Endodermal cell (in vitro differentiated cells): ENCODE data around the gene PDZD4. TPM values are rescaled to one million over a fixed set of nuclear protein-coding genes. Genes with fewer than 3 reads are reported as not detected.

ENCODE experiments used
- DNase-seq: peaks from one replicate; pipeline ENCODE4 v3.0.0-alpha.2; 2017
- H3K27ac ChIP-seq: 2 replicates; pipeline ENCODE4 v1.5.1; 2013; ENCODE audit warnings: mild to moderate bottlenecking, low read depth, low read length, moderate library complexity
- H3K27me3 ChIP-seq: 2 replicates; pipeline ENCODE4 v1.6.1; 2013; ENCODE audit warnings: mild to moderate bottlenecking, low read length, moderate library complexity; ENCODE audit not compliant: insufficient read depth, control insufficient read depth, poor library complexity, severe bottlenecking
- H3K36me3 ChIP-seq: 2 replicates; pipeline ENCODE4 v1.7.0; 2013; ENCODE audit warnings: mild to moderate bottlenecking, low read length, moderate library complexity; ENCODE audit not compliant: control insufficient read depth, insufficient read depth
- H3K4me1 ChIP-seq: one replicate; pipeline ENCODE4 v1.7.0; 2013; ENCODE audit warnings: low read length; ENCODE audit not compliant: control insufficient read depth, insufficient read depth
- H3K4me3 ChIP-seq: 2 replicates; pipeline ENCODE4 v1.5.1; 2013; ENCODE audit warnings: mild to moderate bottlenecking, low read length, moderate library complexity
- H3K9ac ChIP-seq: 2 replicates; pipeline ENCODE4 v1.6.1; 2013; ENCODE audit warnings: mild to moderate bottlenecking, low read length, moderate library complexity; ENCODE audit not compliant: poor library complexity, severe bottlenecking; ENCODE audit errors: extremely low read depth
- H3K9me3 ChIP-seq: 2 replicates; pipeline ENCODE4 v1.6.1; 2013; ENCODE audit warnings: mild to moderate bottlenecking, low read length, moderate library complexity; ENCODE audit not compliant: control insufficient read depth
- H3K27ac Mint-ChIP-seq: 2 replicates; pipeline ENCODE4 v1.8.0; 2020; ENCODE audit warnings: mixed read lengths
- H3K27me3 Mint-ChIP-seq: 2 replicates; pipeline ENCODE4 v1.8.0; 2021; ENCODE audit warnings: mild to moderate bottlenecking, mixed read lengths; ENCODE audit not compliant: insufficient read depth
- H3K36me3 Mint-ChIP-seq: 2 replicates; pipeline ENCODE4 v1.8.0; 2020; ENCODE audit warnings: low read depth, mixed read lengths
- H3K4me1 Mint-ChIP-seq: 2 replicates; pipeline ENCODE4 v1.8.0; 2020; ENCODE audit warnings: mixed read lengths
- H3K4me3 Mint-ChIP-seq: 2 replicates; pipeline ENCODE4 v1.8.0; 2020; ENCODE audit warnings: mild to moderate bottlenecking, moderate library complexity, mixed read lengths
- H3K9me3 Mint-ChIP-seq: 2 replicates; pipeline ENCODE4 v1.8.0; 2020; ENCODE audit warnings: mild to moderate bottlenecking, mixed read lengths
- CTCF ChIP-seq: fragments of 200-600 bp; sonication (generic); conservative IDR thresholded peaks from 2 replicates; pipeline ENCODE4 v1.5.0; 2021; ENCODE audit warnings: antibody characterized with exemption, mild to moderate bottlenecking
- WGBS, 2 experiments: methylation state at CpG; one replicate each; pipeline versions ENCODE4 v1.1.5 to v1.1.7; 2013; ENCODE audit warnings: missing lambda C conversion rate in 2 of 2, mixed read lengths in 1 of 2; ENCODE audit not compliant: insufficient coverage in 1 of 2, insufficient read length in 1 of 2; 5-methylcytosine and 5-hydroxymethylcytosine counted together
- total RNA-seq, 2 donors: library from RNA; stranded (reverse); fragmentation: NEBNext Ultra II Directional in 1 of 2; extraction: Animal tissue kit (Norgen Biotek cat#: 25700) in 1 of 2; gene quantifications; 2 replicates in 1 of 2; 3 replicates in 1 of 2; pipeline ENCODE4 v1.2.1, GENCODE V29; 2021

PDZD4 gene
- total RNA-seq, 2 donors from 2014 or later, result 30.1 to 68.3 TPM

GRCh38 chrX:153774576-153775292 lies 55.6 kb downstream of the PDZD4 start:
- no peaks in the 10 kb centered on the region for H3K36me3 ChIP-seq
- Mint-ChIP-seq H3K9me3 (peaks cover 32% of the 10 kb centered on the region), H3K36me3 (no peaks in the 10 kb centered on the region), H3K4me1 (no peaks in the 10 kb centered on the region), H3K27me3 (no peaks in the 10 kb centered on the region), H3K4me3 (no peak overlapping the region), H3K27ac (no peak overlapping the region)
- no peak overlapping the region for H3K9ac ChIP-seq
- no peaks in the 10 kb centered on the region for H3K27me3 ChIP-seq
- H3K9me3 ChIP-seq, result no peaks in the 10 kb centered on the region
- H3K27ac ChIP-seq, result no peak overlapping the region
- no peak overlapping the region for H3K4me3 ChIP-seq
- H3K4me1 ChIP-seq, result no peaks in the 10 kb centered on the region
- no peak for DNase-seq
- TF ChIP-seq CTCF, result no peak
- 93 to 100% methylated on average over 3 to 37 of the region's 37 CpGs for WGBS, 2 experiments

GRCh38 chrX:153773741-153774575 lies 56.4 kb downstream of the PDZD4 start:
- Mint-ChIP-seq H3K27ac (no peak overlapping the region), H3K9me3 (peaks cover 33% of the 10 kb centered on the region)
- no peak for TF ChIP-seq CTCF

GRCh38 chrX:153773218-153773611 lies 57.1 kb downstream of the PDZD4 start:
- no peaks in the 10 kb centered on the region for H3K36me3 ChIP-seq
- no peaks in the 10 kb centered on the region for H3K27me3 Mint-ChIP-seq
- H3K27ac ChIP-seq, result no peak overlapping the region
- no peaks in the 10 kb centered on the region for H3K9me3 ChIP-seq
- peaks cover 35% of the 10 kb centered on the region for H3K9me3 Mint-ChIP-seq
- no peak for TF ChIP-seq CTCF
- no peak for DNase-seq
- H3K4me3 Mint-ChIP-seq, result no peak overlapping the region
- H3K27me3 ChIP-seq, result no peaks in the 10 kb centered on the region
- H3K9ac ChIP-seq, result no peak overlapping the region
- H3K4me1 Mint-ChIP-seq, result no peaks in the 10 kb centered on the region
- no peak overlapping the region for H3K4me3 ChIP-seq
- 97% methylated on average over 23 of the region's 23 CpGs; no CpG with 5 or more reads in 1 of the 2 experiments for WGBS, 2 experiments
- no peaks in the 10 kb centered on the region for H3K4me1 ChIP-seq
- no peak overlapping the region for H3K27ac Mint-ChIP-seq
- H3K36me3 Mint-ChIP-seq, result no peaks in the 10 kb centered on the region

More at GRCh38 chrX:153773741-153774575, 56.4 kb downstream of the PDZD4 start:
- WGBS, 2 experiments, result 94 to 96% methylated on average over 5 to 48 of the region's 48 CpGs
- H3K36me3 ChIP-seq, result no peaks in the 10 kb centered on the region
- H3K4me1 Mint-ChIP-seq, result no peaks in the 10 kb centered on the region
- no peaks in the 10 kb centered on the region for H3K27me3 Mint-ChIP-seq
- no peak overlapping the region for H3K9ac ChIP-seq
- no peak for DNase-seq
- H3K4me3 Mint-ChIP-seq, result no peak overlapping the region
- no peak overlapping the region for H3K4me3 ChIP-seq
- no peaks in the 10 kb centered on the region for H3K36me3 Mint-ChIP-seq
- no peak overlapping the region for H3K27ac ChIP-seq
- no peaks in the 10 kb centered on the region for H3K27me3 ChIP-seq
- no peaks in the 10 kb centered on the region for H3K9me3 ChIP-seq
- H3K4me1 ChIP-seq, result no peaks in the 10 kb centered on the region
